DND-41 (cell line): ENCODE data around the gene SMIM35.

Experiments
- ATAC-seq: fragments of 200-7000 bp; cut with Tn5 transposase; 3 replicates; pipeline ENCODE4 v1.9.1; 2021; ENCODE audit warnings: low read depth; ENCODE audit not compliant: insufficient read depth
- DNase-seq: peaks from one replicate; pipeline ENCODE4 v3.0.0-alpha.2; 2020
- H2AFZ ChIP-seq: 2 replicates; pipeline ENCODE4 v1.6.0; 2012; ENCODE audit warnings: low read depth, low read length
- H3K27ac ChIP-seq: 2 replicates; pipeline ENCODE4 v1.5.1; 2012; ENCODE audit warnings: low read length, inconsistent platforms
- H3K27me3 ChIP-seq: fragments of 200-600 bp; sonication (generic); 2 replicates; pipeline ENCODE4 v1.6.0; 2012; ENCODE audit warnings: low read length, mild to moderate bottlenecking, inconsistent platforms; ENCODE audit not compliant: insufficient read depth, poor library complexity
- H3K36me3 ChIP-seq: 2 replicates; pipeline ENCODE4 v1.5.1; 2012; ENCODE audit warnings: low read length, inconsistent platforms; ENCODE audit not compliant: insufficient read depth
- H3K4me1 ChIP-seq: 2 replicates; pipeline ENCODE4 v1.5.1; 2012; ENCODE audit warnings: mild to moderate bottlenecking, low read length; ENCODE audit not compliant: insufficient read depth
- H3K4me2 ChIP-seq: 2 replicates; pipeline ENCODE4 v1.6.0; 2012; ENCODE audit warnings: mild to moderate bottlenecking, moderate library complexity, low read length, inconsistent platforms; ENCODE audit not compliant: insufficient read depth
- H3K4me3 ChIP-seq, 2 experiments: fragments of 200-600 bp in 1 of 2; shearing (Covaris generic) in 1 of 2; 2 replicates each; pipeline ENCODE4 v1.5.1; 2012 to 2016; ENCODE audit warnings: inconsistent platforms in 2 of 2, low read length in 2 of 2, mild to moderate bottlenecking in 2 of 2, low read depth in 1 of 2, moderate library complexity in 1 of 2
- H3K79me2 ChIP-seq: 2 replicates; pipeline ENCODE4 v1.6.0; 2012; ENCODE audit warnings: low read length, inconsistent platforms; ENCODE audit not compliant: insufficient read depth
- H3K9ac ChIP-seq: 2 replicates; pipeline ENCODE4 v1.6.0; 2012; ENCODE audit warnings: low read depth, mild to moderate bottlenecking, inconsistent platforms, low read length, moderate library complexity
- H3K9me3 ChIP-seq: 2 replicates; pipeline ENCODE4 v1.5.1; 2012; ENCODE audit warnings: low read length, moderate library complexity, mild to moderate bottlenecking, inconsistent platforms; ENCODE audit not compliant: insufficient read depth, severe bottlenecking
- H4K20me1 ChIP-seq: 2 replicates; pipeline ENCODE4 v1.6.0; 2012; ENCODE audit warnings: low read length; ENCODE audit not compliant: insufficient read depth
- EZH2 ChIP-seq: IDR thresholded peaks from 3 replicates; pipeline ENCODE4 v1.6.1; 2012; ENCODE audit warnings: borderline replicate concordance, low read depth, mild to moderate bottlenecking, moderate library complexity, low read length, inconsistent platforms; ENCODE audit not compliant: severe bottlenecking
- TF ChIP-seq, protein P1 (sequence below): IDR thresholded peaks from 2 replicates; pipeline ENCODE4 v1.5.1; 2012; ENCODE audit warnings: borderline replicate concordance, low read length, moderate library complexity, mild to moderate bottlenecking; ENCODE audit not compliant: poor library complexity, severe bottlenecking; ENCODE audit errors: extremely low read depth

The SMIM35 gene

DNA sequence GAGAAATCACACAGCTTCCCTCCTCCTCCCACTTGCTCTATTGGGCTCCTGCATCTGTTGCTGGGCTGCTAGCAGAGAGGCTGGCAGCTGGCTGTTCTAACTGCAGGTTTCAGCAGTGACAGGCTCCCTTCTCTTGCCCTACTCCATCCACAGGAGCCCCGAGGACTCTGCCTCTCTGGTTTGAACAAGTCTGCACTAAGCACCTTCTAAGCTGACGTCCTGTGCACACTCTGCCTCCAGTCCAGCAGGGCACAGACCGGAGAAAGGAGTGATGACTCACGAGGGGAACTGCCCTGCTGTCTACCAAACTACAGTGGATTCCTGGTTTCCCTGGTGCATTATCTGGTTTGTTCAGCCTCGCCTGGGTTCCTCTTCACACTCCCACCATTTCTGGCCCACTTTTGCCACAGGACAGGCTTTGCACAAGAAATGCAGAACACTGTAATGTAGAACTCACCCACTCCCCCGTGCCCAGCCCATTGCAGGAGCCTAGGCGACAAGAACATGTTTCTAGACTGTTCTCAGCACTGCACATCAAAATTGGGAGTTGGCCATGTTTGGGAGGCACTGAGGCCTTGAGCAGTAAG is 74.6 kb downstream of the SMIM35 start:
- no peaks in the 10 kb centered on the region for H4K20me1 ChIP-seq
- no peak overlapping the region for H3K4me2 ChIP-seq
- TF ChIP-seq, protein P1, sequence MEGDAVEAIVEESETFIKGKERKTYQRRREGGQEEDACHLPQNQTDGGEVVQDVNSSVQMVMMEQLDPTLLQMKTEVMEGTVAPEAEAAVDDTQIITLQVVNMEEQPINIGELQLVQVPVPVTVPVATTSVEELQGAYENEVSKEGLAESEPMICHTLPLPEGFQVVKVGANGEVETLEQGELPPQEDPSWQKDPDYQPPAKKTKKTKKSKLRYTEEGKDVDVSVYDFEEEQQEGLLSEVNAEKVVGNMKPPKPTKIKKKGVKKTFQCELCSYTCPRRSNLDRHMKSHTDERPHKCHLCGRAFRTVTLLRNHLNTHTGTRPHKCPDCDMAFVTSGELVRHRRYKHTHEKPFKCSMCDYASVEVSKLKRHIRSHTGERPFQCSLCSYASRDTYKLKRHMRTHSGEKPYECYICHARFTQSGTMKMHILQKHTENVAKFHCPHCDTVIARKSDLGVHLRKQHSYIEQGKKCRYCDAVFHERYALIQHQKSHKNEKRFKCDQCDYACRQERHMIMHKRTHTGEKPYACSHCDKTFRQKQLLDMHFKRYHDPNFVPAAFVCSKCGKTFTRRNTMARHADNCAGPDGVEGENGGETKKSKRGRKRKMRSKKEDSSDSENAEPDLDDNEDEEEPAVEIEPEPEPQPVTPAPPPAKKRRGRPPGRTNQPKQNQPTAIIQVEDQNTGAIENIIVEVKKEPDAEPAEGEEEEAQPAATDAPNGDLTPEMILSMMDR = no peak
- TF ChIP-seq EZH2 = no peak
- no peaks in the 10 kb centered on the region for H3K4me1 ChIP-seq
- no peak overlapping the region for H2AFZ ChIP-seq
- no peak overlapping the region for H3K9ac ChIP-seq
- no peak overlapping the region for H3K4me3 ChIP-seq
- H3K79me2 ChIP-seq = no peaks in the 10 kb centered on the region
- ATAC-seq = peak; percentile 50; the same call in 1 of the 3 replicates
- no peak for DNase-seq
- H3K27ac ChIP-seq = no peak overlapping the region
- H3K36me3 ChIP-seq = no peaks in the 10 kb centered on the region
- no peaks in the 10 kb centered on the region for H3K27me3 ChIP-seq
- peaks cover 4% of the 10 kb centered on the region for H3K9me3 ChIP-seq

DNA sequence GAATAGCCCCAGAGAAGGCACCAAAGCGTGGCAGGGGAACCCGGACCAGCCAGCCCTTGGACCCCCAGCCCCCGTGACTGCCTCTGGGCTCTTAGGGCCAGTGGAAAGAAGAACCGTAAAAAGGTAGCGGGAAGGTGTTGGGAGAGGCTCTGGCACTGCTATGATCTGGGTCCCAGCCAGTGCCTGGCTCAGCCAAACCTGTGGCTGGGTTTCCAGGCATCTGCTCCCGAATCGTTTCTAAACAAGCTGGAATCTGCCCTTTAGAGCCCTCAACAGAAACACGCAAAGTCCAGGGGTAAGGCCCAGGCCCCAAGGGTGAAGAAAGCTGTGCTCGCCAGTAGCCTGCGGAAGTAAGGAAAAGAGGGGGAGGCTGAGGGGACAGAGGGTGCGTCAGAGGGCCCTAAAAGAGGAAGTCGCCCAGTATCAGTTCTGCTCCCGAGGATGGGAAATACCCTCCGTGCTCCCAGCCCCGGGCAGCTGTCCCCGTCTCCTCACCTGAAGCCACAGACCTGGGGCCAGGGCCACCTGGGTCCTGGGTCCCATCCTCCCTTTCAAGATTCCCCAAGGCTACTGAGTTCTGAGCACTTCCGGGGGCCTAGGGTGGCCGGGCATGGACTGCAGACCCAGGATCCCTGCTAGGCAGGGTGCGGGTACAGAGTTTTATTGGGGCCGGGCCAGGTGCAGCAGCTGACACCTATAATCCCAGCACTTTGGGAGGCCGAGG is 75.9 kb downstream of the SMIM35 start:
- Histone ChIP-seq H2AFZ (no peak overlapping the region), H3K4me3 (no peak overlapping the region)
- TF ChIP-seq, protein P1 = no peak
- TF ChIP-seq EZH2 = no peak

DNA sequence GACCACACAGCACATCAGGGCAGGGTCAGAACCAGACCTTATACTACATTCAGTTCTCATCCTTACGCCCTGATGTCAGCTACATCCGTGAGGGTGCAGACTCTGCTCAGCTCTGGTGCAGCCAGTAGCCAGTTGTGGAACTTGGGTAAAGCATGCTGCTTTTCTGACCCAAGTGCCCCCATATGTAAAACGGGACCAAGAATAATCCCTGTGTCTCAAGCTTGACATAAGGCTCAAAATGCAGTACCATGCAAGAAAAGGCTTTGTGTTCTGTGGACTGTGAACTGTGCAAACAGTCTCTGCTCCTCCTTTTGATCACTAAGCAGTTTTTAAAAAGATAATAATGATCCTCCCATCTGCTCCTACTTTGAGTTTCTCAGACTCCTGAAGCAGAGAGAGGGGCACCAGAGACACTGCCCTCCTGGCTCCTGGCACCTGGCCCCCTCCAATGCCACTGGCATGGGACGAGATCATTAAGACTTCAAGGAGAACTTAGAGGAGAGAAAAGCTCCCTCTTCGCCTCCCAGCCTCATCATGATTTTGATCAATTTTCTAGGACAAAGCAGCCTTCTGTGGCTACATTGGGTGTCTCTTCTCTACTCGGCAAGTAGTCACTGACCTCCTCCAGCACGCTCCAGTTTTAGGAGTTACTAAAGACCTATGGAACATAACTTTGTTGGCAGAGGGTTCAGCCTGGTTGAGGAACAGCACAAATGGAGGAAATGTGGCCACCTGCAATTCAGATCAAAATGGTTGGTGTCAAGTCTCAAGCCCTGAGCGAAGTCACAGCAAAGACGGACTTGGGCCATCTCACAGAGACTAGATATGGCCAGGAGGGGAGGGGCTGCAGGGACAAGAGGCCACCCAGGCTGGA is 76.7 kb downstream of the SMIM35 start:
- ATAC-seq = no peak
- no peak overlapping the region for H2AFZ ChIP-seq

More for the DNA sequence above, 75.9 kb downstream of the SMIM35 start:
- Histone ChIP-seq H3K27me3 (no peaks in the 10 kb centered on the region), H3K27ac (no peak overlapping the region), H3K79me2 (no peaks in the 10 kb centered on the region), H3K9ac (no peak overlapping the region), H3K4me1 (no peaks in the 10 kb centered on the region), H3K36me3 (no peaks in the 10 kb centered on the region), H4K20me1 (no peaks in the 10 kb centered on the region), H3K9me3 (no peaks in the 10 kb centered on the region), H3K4me2 (no peak overlapping the region)
- no peak for DNase-seq
- no peak for ATAC-seq

More for the DNA sequence above, 76.7 kb downstream of the SMIM35 start:
- no peaks in the 10 kb centered on the region for H3K4me1 ChIP-seq
- no peak overlapping the region for H3K4me3 ChIP-seq
- DNase-seq = no peak
- H3K36me3 ChIP-seq = no peaks in the 10 kb centered on the region
- H3K79me2 ChIP-seq = no peaks in the 10 kb centered on the region
- H4K20me1 ChIP-seq = no peaks in the 10 kb centered on the region
- H3K9ac ChIP-seq = no peak overlapping the region
- H3K27me3 ChIP-seq = no peaks in the 10 kb centered on the region
- H3K9me3 ChIP-seq = no peaks in the 10 kb centered on the region
- no peak for TF ChIP-seq EZH2
- TF ChIP-seq, protein P1 = no peak
- H3K27ac ChIP-seq = no peak overlapping the region
- H3K4me2 ChIP-seq = no peak overlapping the region
